IPS-NIHi7 (cell line): ENCODE measurements around the gene CUTA.
A peak's percentile ranks its signal among the peaks of the same experiment; 100 is the strongest.

Source experiments
- DNase-seq: peaks from one replicate; pipeline ENCODE4 v3.0.0; 2012; ENCODE audit warnings: mixed read lengths; ENCODE audit errors: extremely low spot score

The CUTA gene, protein sequence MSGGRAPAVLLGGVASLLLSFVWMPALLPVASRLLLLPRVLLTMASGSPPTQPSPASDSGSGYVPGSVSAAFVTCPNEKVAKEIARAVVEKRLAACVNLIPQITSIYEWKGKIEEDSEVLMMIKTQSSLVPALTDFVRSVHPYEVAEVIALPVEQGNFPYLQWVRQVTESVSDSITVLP

DNA sequence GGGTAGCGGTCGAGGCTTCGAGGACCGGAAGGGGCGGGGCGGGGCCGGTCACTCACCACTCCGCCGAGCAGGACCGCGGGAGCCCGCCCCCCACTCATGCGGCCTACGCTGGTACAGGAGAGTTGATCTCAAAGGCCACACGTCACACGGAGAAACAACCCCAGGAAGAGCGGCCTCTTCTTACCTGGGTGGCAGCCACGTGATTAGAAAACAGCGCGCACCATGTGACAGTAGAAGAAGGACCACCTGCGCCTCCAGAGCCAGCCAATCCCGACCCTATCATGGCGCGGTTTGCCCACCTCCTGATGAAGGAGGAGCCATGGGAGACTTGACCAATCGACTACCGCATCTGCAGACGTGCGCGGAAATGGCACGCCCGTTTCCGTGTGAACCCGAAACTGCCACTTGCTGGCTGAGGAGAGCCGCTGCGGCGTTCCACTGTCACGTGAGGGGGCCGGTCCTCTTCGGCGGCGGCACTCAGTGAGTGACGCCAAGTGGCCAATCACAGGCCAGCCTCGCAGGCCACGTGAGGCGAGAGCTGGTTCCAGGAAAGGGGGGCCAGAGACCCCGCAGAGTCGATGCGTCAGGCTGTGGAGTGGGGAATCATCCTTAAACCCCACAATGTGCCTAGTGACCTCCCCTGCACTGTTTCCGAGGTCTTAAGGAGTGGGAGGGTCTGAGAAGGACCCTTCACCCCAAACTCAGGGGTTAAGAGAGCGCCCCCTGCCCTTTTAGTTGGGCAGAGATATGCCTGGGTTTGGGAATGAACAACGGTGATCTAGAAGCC lies at the start of gene CUTA:
Gene CUTA, minus strand, starts transcription at position 205 of the 787 bp plus-strand sequence. Its CDS starts 107 bp downstream, at position 98.
- peak; percentile 92 for DNase-seq

DNA sequence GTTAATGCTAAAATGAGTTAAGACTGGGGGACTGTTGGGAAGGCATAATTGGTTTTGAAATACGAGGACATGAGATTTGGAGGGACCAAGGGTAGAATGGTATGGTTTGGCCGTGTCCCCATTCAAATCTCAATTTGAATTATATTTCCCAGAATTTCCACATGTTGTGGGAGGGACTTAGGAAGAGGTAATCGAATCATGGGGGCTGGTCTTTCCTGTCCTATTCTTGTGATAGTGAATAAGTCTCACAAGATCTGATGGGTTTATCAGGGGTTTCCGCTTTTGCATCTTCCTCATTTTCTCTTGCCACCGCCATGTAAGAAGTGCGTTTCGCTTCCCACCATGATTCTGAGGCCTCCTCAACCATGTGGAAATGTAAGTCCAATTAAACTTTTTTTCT lies 49.2 kb upstream of the CUTA start:
- DNase-seq: no peak

DNA sequence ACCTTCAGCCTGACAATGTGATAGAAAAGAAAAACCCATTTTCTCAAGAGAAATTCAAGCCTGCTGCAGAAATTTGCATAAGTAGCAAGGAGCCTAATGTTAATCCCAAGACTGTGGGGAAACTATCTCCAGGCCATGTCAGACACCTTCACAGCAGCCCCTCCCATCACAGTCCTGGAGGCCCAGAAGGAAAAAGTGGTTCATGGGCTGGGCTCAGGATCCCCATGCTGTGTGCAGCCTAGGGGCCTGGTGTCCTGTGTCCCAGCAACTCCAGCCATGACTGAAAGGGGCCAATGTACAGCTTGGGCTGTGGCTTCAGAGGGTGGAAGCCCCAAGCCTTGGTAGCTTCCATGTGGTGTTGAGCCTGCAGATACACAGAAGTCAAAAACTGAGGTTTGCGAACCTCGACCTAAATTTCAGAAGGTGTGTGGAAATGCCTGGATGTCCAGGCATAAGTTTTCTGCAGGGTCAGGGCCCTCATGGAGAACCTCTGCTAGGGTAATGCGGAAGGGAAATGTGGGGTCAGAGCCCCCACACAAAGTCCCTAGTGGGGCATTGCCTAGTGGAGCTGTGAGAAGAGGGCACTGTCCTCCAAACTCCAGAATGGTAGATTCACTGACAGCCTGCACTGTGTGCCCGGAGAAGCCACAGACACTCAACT lies 48.3 kb upstream of the CUTA start:
- DNase-seq: no peak

DNA sequence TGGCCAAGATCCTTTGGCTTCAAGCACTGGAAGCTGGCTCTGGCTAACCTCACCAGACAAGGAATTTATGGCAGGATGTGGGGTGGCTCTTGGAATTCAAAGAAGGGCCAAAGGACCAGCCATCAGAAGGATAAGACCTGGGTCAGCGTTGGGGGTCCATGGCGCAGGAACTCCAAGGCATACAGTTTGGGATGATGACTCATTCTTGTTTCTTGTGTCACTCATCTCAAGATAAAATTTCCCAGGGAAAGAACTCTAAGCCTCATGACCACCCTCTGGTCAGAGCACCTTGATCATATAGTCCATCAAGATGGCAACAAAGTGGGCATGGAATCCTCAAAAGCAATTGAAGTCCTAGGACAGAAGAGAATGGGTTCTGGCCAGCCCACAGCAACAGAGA lies 41.3 kb upstream of the CUTA start:
- DNase-seq: no peak

DNA sequence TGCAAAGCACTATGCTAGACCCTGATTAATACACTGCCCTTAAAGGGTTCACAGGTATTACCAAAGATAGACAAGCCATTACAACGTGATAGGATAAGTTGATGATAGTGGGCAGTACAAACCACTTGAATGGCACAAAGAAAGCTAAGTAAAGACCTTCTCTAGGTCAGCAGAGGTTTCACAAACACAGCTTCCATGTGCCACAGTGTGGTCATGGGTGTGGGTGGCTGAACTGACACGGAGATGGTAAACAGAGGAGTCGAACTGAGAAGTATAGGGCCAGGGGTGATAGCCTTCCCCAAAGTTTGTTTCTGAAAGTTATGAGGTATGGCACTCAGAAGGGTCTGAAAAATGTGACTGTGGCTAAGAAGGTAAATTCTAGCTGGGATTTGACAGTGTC lies 40.8 kb upstream of the CUTA start:
- DNase-seq: no peak

DNA sequence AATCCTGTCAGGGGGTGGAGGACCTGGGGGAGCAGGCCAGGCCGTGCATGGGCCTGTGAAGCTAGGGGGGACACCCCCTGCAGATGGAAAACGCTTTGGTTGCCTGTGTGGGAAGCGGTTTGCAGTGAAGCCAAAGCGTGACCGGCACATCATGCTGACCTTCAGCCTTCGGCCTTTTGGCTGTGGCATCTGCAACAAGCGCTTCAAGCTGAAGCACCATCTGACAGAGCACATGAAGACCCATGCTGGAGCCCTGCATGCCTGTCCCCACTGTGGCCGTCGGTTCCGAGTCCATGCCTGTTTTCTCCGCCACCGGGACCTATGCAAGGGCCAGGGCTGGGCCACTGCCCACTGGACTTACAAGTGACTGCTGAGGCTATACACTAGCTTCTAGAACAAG lies 38.2 kb upstream of the CUTA start:
- no peak for DNase-seq

DNA sequence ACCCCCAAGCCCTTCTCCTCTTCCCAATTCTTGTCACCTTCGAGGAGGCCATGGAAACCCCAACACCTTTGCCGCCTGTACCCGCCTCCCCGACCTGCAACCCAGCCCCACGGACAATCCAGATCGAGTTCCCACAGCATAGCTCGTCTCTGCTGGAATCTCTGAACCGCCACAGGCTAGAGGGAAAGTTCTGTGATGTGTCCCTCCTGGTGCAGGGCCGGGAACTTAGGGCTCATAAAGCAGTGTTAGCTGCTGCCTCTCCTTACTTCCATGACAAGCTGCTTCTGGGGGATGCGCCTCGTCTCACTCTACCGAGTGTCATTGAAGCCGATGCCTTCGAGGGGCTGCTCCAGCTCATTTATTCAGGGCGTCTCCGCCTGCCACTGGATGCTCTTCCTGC lies 37.1 kb upstream of the CUTA start:
- no peak for DNase-seq

DNA sequence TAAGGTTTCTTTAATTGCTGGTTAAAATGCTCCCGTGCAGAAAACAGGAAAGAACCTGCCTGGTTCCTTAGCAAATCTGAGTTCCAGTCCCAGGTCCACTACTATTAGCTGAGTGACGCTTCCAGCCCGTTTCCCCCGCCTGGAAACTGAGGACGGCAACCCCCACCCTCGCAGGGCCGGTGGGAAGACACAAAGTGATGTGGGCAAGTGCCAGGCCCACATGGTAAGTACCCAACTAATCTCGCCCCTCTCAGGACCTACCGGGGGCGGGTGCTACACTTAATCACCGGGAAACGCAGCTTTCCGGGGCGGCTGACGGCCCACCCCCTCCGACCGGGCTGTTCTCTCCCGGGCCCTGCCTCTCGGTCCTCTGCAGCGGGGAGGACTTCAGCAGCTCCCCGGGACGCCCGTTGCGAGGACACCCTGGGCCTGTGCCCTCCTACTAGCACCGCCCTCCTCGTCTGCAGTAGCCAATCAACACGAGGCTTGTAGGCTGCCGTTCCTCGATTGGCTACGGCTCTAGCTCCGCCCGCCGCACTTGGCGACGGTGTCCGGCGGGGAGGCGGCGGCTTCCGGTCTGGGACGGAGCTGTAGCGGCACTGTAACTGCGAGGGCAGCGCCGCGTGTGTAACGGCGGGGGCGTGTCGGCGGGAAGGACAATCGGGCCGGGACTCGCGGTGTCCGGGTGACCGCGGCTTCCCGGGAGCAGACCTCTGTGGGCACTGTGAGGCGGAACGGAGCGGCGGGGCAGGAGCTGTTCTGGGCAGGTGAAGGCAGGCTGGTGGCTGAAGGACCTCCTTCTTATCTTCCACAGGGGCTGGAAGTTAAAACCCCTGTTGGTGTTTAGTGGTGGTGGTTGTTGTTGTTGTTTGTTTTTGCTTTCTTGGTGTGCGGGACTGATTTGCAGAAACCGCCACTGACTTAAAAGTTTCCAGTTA lies 36.4 kb upstream of the CUTA start, which contains the start of gene ZBTB9:
Gene ZBTB9, plus strand, starts transcription at position 568 of the 938 bp plus-strand sequence. CDS start 525 bp downstream, outside the sequence.
- peak; percentile 100 for DNase-seq

DNA sequence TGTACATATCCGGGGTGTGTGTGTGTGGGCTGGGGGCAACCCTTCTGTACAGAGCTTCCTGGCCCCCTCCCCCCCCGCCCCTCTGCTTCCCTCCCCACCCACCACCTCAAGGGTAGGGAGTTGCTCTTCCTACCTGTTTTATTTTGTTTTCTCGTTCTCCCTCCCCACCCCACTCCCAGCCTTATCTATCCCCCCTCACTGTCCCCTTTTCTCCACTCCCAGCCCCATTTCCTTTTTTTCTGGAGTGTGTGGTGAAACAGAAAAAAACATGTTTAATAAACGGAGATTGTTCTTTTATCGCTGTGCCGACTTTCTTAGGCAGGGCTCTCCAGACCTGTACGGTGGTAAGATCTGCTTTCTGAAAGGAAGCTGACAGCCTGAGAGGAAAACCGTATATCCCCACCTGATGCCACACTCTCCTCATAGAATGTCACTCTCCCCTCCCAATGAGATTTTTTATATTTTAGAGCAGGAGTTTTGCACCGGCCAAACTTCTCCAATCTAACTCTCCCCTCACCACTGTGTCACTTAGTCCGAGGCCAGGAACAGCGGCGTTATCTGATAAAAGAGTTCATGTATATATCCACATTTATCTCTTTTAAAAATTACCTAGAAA lies 35.6 kb upstream of the CUTA start:
- DNase-seq: no peak

DNA sequence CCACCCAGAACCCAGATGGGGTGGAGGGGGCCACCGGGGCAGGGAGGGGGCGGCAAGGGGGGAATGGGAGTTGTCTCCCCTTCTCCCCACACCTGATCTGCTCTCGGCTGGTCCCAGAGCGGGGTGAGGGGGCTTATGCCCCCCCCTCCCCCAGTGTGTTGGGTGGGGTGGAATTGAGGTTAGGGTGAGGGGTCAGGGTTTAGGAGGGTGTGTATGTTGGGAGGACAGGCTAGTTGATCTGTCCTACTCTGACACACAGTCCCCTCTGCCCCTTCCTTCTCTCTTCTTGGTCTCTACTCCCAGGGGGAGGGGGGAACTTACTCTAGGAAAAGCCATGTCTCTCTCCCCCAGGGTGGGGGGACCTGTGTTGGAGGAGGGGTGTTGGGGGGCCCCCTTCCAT lies 34.6 kb upstream of the CUTA start:
- DNase-seq: no peak

DNA sequence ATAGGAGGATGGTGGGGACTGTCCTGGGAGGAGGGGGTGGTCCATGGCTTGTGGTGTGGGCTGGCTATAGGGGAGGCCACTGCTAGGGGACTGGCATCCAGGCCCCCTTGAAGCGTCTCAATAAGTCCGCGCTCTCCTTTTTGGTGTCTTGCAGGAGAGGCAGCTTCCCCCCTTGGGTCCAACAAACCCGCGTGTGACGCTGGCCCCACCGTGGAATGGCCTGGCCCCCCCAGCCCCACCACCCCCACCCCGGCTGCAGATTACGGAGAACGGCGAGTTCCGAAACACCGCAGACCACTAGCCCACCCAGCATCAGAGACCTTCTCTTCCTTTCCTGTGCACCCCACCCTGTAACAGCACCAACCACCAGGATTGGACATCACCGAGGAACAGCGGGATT lies 33.7 kb upstream of the CUTA start:
- DNase-seq: no peak

DNA sequence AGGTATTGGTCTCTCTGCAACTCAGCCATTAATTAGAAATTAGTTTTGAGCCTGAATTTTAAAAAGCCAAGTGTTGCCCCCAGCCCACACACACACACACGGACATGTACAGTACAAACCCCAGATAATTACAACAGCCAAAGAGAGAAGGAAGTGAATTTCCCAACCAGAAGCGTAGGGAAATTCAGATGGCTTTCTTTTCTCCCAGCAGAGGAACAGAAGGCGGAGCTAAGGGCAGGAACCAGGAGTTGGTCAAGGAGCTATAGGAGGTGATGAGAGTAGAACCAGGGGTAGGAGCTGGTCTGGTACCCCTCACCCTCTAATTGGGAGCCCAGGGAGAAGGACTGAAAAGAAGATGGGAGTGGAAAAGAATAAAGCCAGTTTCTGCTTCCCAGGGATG lies 32.5 kb upstream of the CUTA start:
- DNase-seq: no peak

DNA sequence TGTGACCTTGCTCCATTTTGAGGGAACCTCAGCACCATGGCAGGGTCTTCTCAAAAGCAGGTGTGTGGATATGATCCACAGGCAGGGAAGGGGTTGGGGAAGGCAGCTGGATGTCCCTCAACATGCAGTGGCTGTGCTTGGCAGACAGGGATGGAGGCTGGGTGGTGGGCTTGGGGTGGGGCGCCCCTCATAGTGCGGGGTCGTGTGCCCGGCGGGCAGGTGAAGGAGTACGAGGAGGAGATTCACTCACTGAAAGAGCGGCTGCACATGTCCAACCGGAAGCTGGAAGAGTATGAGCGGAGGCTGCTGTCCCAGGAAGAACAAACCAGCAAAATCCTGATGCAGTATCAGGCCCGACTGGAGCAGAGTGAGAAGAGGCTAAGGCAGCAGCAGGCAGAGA lies 28.4 kb upstream of the CUTA start:
- no peak for DNase-seq

DNA sequence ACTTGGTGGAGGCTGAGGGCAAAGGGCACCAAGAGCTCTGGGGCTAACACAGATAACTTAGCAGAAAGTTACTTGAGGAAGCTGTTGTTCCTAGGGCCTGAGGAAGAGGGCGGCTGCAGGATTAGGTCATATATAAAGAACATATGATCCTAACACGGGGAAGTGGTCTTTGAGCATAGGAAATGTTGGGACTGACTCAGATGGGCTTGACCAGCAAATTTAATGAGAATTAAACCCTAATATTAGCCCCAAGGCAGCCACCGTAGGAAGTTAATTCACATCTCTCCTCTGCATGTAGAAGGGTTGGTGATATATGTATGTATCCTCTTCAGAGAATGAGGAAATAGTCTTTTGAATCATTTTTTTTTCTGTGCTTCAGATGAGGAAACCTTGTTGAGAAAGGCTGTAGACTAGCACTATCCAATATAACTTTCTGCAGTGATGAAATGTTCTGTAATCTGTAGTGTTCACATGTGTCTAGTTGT lies 27.3 kb upstream of the CUTA start:
- DNase-seq: no peak

DNA sequence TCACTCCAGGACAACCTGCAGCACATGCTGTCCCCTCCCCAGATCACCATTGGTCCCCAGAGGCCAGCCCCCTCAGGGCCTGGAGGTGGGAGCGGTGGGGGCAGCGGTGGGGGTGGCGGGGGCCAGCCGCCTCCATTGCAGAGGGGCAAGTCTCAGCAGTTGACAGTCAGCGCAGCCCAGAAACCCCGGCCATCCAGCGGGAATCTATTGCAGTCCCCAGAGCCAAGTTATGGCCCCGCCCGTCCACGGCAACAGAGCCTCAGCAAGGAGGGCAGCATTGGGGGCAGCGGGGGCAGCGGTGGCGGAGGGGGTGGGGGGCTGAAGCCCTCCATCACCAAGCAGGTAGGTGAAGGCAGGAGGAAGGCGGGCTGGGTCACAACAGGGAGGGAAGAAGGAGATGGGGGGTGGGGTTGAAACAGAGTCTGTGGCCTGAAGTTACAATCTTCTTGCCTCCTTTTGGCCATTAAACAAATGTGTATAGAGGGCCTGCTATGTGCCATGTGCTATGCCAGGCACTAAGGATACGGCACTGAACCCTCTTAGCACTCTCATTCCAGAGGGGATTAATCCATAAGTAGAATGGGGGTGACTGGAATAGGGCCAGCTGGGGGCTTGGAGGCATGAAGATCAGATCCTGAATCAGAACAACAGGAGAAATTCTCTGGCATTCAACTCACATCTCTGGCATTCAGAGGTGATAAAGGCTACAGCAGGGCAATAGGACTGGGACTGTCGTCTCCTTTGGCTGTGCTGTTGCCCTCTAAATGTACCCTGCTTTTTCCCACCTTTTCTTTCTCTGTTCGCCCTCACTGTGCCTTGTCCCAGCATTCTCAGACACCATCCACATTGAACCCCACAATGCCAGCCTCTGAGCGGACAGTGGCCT lies 26.0 kb upstream of the CUTA start:
- DNase-seq: no peak

DNA sequence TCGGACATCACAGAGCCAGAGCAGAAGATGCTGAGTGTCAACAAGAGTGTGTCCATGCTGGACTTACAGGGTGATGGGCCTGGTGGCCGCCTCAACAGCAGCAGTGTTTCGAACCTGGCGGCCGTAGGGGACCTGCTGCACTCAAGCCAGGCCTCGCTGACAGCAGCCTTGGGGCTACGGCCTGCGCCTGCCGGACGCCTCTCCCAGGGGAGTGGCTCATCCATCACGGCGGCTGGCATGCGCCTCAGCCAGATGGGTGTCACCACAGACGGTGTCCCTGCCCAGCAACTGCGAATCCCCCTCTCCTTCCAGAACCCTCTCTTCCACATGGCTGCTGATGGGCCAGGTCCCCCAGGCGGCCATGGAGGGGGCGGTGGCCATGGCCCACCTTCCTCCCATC lies 25.1 kb upstream of the CUTA start:
- no peak for DNase-seq

DNA sequence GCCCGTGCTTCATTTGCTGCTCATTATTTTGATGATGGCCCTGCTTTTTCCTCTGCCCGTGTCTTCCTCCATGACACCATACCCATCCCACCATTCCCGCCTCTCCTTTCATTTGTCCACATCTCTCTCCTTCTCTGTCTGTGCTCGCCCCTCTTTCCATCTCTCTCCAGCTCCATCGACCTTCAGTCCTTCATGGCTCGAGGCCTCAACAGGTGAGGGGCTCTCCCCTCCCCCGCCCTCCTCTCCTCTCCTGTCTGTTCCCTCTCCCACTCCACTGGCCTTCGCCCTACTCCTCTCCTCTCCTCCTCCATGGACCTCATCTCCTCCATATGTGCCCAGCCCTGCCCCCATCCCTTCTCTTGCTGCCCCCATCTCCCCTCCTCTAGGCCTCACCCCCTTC lies 24.4 kb upstream of the CUTA start:
- no peak for DNase-seq

DNA sequence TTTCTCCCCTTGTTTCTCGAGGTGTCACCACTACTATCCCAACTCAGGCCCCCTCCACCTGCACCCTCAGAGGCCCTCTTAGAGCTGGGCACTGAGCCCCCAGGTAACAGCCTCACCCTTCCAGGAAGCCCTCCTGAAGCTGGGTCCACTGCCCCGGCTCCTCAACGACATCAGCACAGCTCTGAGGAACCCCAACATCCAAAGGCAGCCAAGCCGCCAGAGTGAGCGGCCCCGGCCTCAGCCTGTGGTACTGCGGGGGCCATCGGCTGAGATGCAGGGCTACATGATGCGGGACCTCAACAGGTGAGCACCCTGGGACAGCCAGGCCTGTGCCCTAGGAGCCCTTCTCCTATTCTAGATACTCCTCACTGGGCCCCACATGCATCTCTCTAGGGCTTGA lies 23.6 kb upstream of the CUTA start:
- no peak for DNase-seq

DNA sequence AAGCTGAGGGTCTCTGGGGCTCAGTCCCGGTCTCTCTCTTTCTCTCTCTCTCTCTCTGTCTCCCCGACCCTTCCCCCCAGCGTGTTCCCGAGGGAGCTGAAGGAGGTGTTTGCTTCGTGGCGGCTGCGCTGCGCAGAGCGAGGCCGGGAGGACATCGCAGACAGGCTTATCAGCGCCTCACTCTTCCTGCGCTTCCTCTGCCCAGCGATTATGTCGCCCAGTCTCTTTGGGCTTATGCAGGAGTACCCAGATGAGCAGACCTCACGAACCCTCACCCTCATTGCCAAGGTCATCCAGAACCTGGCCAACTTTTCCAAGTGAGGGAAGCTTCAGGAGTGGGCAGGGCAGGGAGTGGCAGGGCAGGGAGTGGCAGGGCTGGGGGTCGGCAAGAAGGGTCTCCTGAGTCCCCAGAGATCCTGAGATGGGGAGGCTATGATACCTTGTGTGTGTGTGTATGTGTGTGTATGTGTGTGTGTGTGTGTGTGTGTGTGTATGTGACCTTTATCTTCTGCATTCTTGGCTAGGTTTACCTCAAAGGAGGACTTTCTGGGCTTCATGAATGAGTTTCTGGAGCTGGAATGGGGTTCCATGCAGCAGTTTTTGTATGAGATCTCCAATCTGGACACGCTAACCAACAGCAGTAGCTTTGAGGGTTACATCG lies 22.9 kb upstream of the CUTA start:
- no peak for DNase-seq
